Endothelial cell of hepatic sinusoid (primary cell): ENCODE measurements around the gene BCAT1.

Source experiments
- in situ Hi-C: cut with HindIII; loops from 2 replicates; pipeline ENCODE4 v1.10.0; 2017; ENCODE audit warnings: low sequenced_read_pairs

Gene BCAT1

GRCh38 chr12:24903329-24904088 is 45.4 kb downstream of the BCAT1 start:
- in situ Hi-C loops, result no loop called here

- in situ Hi-C loops, result no loop called here
These were observed 46.2 kb downstream of the BCAT1 start for GRCh38 chr12:24902511-24903328.

GRCh38 chr12:24901576-24902461 is 47.1 kb downstream of the BCAT1 start:
- in situ Hi-C loops, result no loop called here

DNA sequence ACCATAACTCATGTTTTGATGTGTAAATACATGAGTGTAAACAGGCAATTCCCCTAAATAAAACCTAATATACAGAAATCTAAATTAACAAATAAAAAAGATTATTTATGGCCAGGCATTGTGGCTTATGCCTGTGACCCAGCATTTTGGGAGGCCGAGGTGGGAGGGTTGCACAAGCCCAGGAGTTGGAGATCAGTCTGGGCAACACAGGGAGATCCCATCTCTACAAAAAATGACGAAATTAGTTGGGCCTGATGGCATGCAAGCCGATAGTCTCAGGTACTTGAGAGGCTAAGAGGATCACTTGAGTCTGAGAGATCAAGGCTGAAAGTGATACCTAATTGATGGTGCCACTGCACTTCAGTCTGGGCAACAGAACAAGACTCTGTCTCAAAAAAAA is 48.7 kb downstream of the BCAT1 start:
- in situ Hi-C loops, result no loop called here

GRCh38 chr12:24899503-24900075 is 49.3 kb downstream of the BCAT1 start:
- in situ Hi-C loops, result no loop called here

DNA sequence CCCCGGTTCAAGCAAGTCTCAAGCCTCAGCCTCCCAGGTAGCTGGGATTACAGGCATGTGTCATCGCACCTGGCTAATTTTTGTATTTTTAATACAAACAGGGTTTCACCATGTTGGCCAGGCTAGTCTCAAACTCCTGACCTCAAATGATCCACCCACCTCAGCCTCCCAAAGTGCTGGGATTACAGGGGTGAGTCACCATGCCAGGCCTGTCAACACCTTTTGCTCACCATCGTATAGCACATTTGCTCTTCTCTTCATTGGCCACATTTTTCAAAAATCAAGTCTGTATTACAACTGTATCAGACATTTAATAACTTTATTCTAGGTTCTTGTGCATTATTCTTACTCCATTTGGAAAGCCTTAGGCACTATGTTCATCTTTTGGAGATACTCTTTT is 50.3 kb downstream of the BCAT1 start:
- in situ Hi-C loops, result no loop called here

GRCh38 chr12:24898185-24898584 is 50.7 kb downstream of the BCAT1 start:
- in situ Hi-C loops, result no loop called here

- in situ Hi-C loops, result no loop called here
These were observed 52.7 kb downstream of the BCAT1 start for GRCh38 chr12:24896171-24896570.

- in situ Hi-C loops, result no loop called here
These were observed 53.3 kb downstream of the BCAT1 start for GRCh38 chr12:24895612-24896011.

DNA sequence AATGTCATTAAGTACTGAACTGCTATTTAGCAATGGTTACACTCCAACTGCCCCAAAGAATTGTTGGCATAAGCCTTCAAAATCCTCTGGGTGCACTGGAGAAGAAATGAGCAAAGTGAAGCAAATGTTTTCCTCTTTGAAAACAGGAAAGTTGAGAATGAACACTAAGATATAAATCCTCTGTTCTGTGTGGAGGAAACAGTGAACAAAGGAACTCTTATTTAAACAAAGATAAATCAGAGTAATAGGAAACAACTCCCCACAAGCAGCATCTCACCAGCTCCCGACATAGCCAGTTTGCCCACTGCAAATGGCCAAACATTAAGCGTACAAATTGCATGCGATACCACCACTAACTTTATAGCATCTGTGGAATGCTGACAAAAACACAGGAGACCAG is 54.0 kb downstream of the BCAT1 start:
- in situ Hi-C loops, result no loop called here

DNA sequence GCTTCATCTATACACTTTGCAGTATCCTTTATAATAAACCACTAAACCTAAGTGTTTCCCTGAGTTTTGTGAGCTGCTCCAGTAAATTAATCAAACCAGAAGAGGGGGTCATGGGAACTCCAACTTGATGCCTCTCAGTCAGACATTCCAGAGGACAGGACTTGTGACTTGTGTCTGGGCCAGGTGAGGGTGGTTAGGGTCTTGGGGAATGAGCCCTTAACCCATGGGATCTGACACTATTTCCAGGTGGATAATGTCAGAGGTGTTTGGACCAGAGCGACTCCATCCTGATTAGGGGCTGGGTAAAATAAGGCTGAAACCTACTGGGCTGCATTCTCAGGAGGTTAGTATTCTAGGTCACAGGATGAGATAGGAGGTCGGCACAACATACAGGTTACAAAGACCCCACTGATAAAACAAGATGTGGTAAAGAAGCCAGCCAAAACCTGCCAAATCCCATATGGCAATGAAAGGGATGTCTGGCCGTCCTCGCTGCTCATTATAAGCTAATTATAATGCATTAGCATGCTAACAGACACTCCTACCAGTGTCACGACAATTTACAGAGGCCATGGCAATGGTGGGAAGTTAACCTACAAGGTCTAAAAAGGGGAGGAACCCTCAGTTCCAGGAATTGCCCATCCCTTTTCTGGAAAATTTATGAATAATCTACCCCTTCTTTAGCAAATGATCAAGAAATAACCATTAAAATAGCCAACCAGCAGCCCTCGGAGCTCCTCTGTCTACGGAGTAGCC is 58.7 kb downstream of the BCAT1 start:
- in situ Hi-C loops, result no loop called here

GRCh38 chr12:24889411-24889810 is 59.5 kb downstream of the BCAT1 start:
- in situ Hi-C loops, result no loop called here

DNA sequence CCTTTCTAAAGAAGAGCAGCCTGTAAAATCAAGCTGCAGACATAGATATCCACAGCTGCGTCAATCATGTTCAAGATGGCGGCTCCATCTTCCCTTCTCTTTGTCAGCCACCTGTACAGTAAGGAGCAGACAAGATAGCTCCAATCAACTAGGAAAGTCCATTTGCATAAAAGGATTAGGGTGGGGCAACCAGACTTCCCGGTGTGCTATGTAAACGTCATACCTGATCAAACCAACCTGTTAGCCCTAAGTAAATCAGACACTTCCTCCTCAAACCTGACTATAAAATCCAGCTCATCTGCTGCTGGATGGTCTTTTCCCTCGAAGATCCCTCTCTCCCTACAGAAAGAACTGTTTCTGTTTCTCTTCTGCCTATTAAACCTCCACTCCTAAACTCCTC is 60.1 kb downstream of the BCAT1 start:
- in situ Hi-C loops, result no loop called here

GRCh38 chr12:24884911-24885310 is 64.0 kb downstream of the BCAT1 start:
- in situ Hi-C loops, result no loop called here

DNA sequence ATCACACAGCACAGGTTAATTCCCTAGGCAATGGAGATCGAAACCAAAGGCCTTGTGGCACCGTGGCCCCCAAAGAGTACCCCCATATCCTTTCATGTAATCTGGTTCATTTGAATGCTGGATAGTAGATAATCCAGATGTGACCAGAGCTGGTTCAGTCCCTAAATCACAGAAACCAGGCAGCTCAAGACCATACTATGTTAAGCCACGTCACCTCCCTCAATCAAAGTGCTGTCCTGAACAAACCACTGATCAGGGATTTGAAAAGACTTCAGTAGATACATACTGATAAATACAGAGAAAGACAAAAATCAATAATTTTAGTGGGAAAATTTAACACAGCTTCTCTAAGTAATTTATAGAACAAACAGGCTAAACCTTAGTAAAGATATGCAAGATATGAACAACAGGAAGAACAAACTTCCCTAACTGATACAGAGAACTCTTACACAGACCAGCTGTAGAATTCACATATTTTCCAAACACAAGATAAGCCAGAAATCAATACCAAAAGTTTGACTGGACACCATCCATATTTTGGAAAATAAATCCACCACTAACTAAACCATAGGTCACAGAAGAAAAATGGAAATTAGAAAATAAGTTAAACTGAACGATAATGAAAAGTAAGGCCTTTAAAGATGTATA is 67.1 kb downstream of the BCAT1 start:
- in situ Hi-C loops, result no loop called here

DNA sequence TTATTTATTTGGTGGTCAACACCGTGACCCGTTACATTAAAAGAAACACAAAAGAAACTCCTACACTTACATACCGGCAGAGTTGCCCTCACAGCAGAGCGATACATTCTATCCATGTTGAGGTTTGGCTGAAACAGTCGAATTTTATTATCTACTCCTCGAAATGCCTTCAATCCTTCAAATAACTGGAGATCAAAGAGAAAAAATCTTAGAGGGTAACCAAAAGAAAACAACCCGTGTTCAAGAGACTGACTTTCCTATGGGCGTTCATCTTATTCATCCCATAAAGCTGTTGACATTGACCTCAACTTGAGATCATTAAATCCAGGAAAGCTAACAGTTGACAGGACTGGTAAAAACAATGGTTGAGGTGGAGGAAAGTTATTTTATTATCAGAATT is 67.7 kb downstream of the BCAT1 start:
- in situ Hi-C loops, result no loop called here

DNA sequence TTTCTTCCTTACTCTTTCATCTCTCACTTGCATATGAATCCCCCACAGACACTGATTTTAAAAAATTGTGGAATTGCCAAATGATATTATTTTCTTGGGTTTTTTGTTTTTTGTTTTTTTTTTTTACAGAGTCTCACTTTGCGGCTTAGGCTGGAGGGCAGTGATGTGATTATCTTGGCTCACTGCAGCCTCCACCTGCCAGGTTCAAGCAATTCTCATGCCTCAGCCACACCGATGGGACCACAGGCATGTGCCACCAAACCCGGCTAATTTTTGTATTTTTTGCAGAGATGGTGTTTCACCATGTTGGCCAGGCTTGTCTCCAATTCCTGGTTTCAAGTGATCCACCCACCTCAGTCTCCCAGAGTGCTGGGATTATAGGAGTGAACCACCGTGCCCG is 68.2 kb downstream of the BCAT1 start:
- in situ Hi-C loops, result no loop called here

DNA sequence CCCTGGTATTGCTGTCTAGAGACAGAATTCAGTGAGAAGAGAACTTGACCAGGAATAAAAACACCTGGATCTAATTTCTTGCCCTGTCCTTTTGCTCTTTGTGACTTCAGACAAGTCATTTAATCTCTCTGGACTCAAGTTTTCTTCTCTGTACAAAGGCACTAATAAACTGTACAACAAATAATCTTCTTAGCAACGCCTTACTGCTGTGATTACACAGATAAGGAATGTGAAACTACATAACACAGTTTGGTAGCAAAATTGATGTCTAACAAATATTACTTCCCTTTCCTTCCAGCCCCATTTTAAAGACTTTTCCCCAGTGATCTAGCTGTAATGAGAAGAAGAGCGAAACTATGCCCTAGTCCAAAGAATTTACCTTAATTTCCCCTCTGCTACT is 69.3 kb downstream of the BCAT1 start:
- in situ Hi-C loops, result no loop called here

DNA sequence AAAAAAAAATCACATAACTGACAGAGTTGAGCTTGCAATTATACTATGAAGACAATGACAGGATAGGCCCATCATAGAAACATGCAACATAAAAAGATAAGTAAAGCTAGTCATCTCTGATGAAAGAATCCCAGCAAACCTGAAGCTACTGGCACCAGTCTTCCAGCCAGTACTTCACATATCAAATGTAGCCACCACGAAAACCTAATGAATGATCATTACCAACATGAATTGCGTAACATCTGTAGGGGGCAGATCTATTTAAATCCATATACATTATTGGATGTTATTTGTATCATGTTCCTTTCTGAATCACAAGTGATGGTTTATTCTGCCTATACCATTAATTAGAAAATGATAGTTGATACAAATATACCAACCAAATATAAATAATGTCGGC is 73.9 kb downstream of the BCAT1 start:
- in situ Hi-C loops, result no loop called here

DNA sequence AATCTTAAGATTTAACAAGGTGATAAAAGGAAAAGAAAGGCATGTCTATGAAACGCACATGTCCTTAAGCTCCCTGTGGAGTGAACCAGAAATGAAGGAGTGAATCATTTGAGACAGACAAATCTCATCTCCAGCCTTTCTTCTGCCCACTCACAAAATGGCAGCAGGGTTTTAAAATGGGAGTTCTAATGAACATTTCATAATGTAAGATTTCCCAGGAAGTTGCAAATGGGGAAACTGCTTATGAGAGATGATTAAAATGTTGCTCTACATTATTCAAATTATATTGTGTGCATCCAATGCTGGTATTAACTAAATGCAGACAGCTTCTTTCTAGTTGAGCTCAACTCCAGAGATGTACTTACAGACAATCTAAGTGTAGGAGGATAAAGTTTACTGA is 76.7 kb downstream of the BCAT1 start:
- in situ Hi-C loops, result no loop called here
